HepG2 (cell line): ENCODE measurements around the gene ZNF512B. TPM values are rescaled to one million over a fixed set of nuclear protein-coding genes. Genes with fewer than 3 reads are reported as not detected.

ENCODE experiments used
- ESRRA ChIP-seq: sonication (generic); formaldehyde crosslinking; IDR thresholded peaks from 2 replicates; pipeline ENCODE4 v1.5.1; 2020; ENCODE audit warnings: mild to moderate bottlenecking, low read depth, missing genetic modification reagents
- FOXA1 ChIP-seq, 2 experiments: fragments of 450-650 bp in 1 of 2; sonication (generic) in 1 of 2; formaldehyde crosslinking in 1 of 2; IDR thresholded peaks; 2 replicates each; pipeline versions ENCODE4 v1.4.0 to v1.6.1; 2016 to 2020; ENCODE audit warnings: missing genetic modification reagents in 1 of 2
- IRX3 ChIP-seq: sonication (generic); formaldehyde crosslinking; IDR thresholded peaks from 2 replicates; pipeline ENCODE4 v1.8.1; 2023; ENCODE audit warnings: mild to moderate bottlenecking, low read depth, missing genetic modification reagents, borderline replicate concordance
- KAT8 ChIP-seq: IDR thresholded peaks from 2 replicates; pipeline ENCODE4 v1.6.1; 2016; ENCODE audit warnings: missing genetic modification reagents, missing compliant biosample characterization
- NR2F6 ChIP-seq, 2 experiments: IDR thresholded peaks; 2 replicates each; pipeline ENCODE4 v1.6.1; 2016; ENCODE audit warnings: antibody characterized with exemption in 1 of 2, mild to moderate bottlenecking in 1 of 2
- PBX3 ChIP-seq: sonication (generic); formaldehyde crosslinking; IDR thresholded peaks from 2 replicates; pipeline ENCODE4 v1.8.1; 2023; ENCODE audit warnings: missing genetic modification reagents, inconsistent platforms, borderline replicate concordance
- RFX5 ChIP-seq: IDR thresholded peaks from 2 replicates; pipeline ENCODE4 v1.6.1; 2011; ENCODE audit warnings: low read depth, low read length, improper control_type of control experiment
- SMARCC2 ChIP-seq: fragments of 450-650 bp; IDR thresholded peaks from 2 replicates; pipeline ENCODE4 v1.6.1; 2017; ENCODE audit warnings: antibody characterized with exemption, mild to moderate bottlenecking
- U2AF2 ChIP-seq: fragments of 200-400 bp; formaldehyde crosslinking; IDR thresholded peaks from 2 replicates; pipeline ENCODE4 v1.6.1; 2017; ENCODE audit warnings: low read depth, mild to moderate bottlenecking, low read length
- ZBTB2 ChIP-seq: sonication (generic); formaldehyde crosslinking; IDR thresholded peaks from 2 replicates; pipeline ENCODE4 v1.8.0; 2022; ENCODE audit warnings: low read depth, missing genetic modification reagents
- ZBTB25 ChIP-seq: IDR thresholded peaks from 2 replicates; pipeline ENCODE4 v1.6.1; 2018; ENCODE audit warnings: missing genetic modification reagents
- ZFP36L1 ChIP-seq: sonication (generic); formaldehyde crosslinking; IDR thresholded peaks from 2 replicates; pipeline ENCODE4 v1.8.0; 2022; ENCODE audit warnings: mild to moderate bottlenecking, missing genetic modification reagents, moderate library complexity
- ZKSCAN5 ChIP-seq: sonication (generic); formaldehyde crosslinking; IDR thresholded peaks from 2 replicates; pipeline ENCODE4 v1.5.1; 2020; ENCODE audit warnings: mild to moderate bottlenecking, missing genetic modification reagents
- ZNF207 ChIP-seq: fragments of 450-650 bp; IDR thresholded peaks from 2 replicates; pipeline ENCODE4 v1.6.1; 2016; ENCODE audit warnings: antibody characterized with exemption, borderline replicate concordance
- ZNF562 ChIP-seq: sonication (generic); formaldehyde crosslinking; IDR thresholded peaks from 2 replicates; pipeline ENCODE4 v1.8.0; 2022; ENCODE audit warnings: missing genetic modification reagents, borderline replicate concordance
- ZNF572 ChIP-seq: sonication (generic); formaldehyde crosslinking; IDR thresholded peaks from 2 replicates; pipeline ENCODE4 v1.5.1; 2020; ENCODE audit warnings: mild to moderate bottlenecking, missing genetic modification reagents
- polyA plus RNA-seq, 8 experiments: library from polyadenylated mRNA; depleted of rRNA in 3 of 8; stranded (reverse) in 7 of 8; unstranded in 1 of 8; fragments of >200 nt; fragmentation: Illumina TruSeq in 4 of 8; extraction: Trizol in 4 of 8; gene quantifications; 2 replicates each; pipeline versions ENCODE4 v1.2.1 to v1.2.3, GENCODE V29; 2011 to 2016; ENCODE audit warnings: low read depth in 4 of 8, missing spikeins in 1 of 8, mixed read lengths in 1 of 8; ENCODE audit not compliant: insufficient read depth in 1 of 8
- total RNA-seq, 5 experiments: library from RNA; depleted of rRNA; stranded (reverse); fragments of >200 nt; fragmentation: Illumina TruSeq; extraction: Trizol; gene quantifications; 2 replicates each; pipeline ENCODE4 v1.2.3, GENCODE V29; 2016; ENCODE audit warnings: low read depth in 1 of 5
- TF ChIP-seq, protein P1 (sequence below): sonication (generic); formaldehyde crosslinking; IDR thresholded peaks from 2 replicates; pipeline ENCODE4 v1.4.0; 2020; ENCODE audit warnings: mild to moderate bottlenecking, low read depth, missing genetic modification reagents
- TF ChIP-seq, protein P2 (sequence below): IDR thresholded peaks from 2 replicates; pipeline ENCODE4 v1.4.0; 2020; ENCODE audit warnings: mild to moderate bottlenecking, missing genetic modification reagents

ZNF512B gene
- total and polyA plus RNA-seq, 2 of the 13 experiments (the other 11 are each of a cell fraction or from before 2014, with no cell fraction given): 11.5 to 30.6 TPM

DNA sequence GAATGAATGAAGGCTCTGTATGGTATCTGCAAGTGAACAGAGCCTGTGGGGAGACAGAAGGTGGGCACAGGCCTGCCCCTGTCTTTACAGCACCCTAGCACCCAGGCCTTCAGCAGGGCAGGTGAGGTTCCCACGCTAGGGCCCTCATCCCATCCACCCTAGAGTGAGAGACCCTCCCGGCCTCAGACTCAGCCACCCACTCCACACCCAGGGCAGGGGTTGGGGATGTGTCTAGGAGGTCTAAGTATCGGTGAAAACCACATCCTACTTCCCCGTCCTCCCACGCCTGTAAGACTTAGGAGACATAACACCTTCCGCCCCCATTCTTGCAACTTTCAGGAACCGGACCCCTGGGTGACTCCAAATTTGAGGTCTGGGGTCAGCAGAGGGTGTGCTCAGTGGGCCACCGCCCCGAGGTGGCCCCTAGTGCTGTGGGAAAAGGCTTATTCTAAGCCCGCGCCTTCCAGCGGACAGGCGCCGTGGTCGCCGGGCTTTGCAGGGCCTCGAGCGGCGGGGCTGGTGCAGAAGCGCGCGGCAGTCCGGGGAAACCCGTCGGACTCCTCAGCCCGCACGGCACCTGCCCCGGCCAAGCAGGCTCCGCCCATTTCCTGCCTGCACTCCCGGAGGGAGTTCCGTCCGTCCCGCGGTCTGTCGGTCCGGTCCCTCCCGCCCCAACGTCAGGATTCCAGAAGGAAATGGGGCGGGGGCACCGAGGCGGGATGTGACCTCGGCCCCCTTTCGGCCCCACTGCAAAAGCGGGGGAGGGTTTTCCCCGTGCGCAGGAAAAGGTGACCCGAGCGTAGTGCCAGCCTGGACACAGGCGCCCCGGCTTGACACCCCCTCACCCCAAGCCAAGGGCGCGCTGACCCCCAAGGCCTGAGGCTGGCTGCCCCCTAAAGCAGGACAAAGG, 8.8 kb upstream of the ZNF512B start (continued):
- TF ChIP-seq ESRRA (CRISPR knock-in tag) (peak; percentile 80), U2AF2 (no peak), RFX5 (no peak), ZKSCAN5 (CRISPR knock-in tag) (0 out of 2 replicates have a peak, but pooled peaks have one; percentile 63), NR2F6 (IDR thresholded peaks at IDR 0.05) (peak; percentile 80), NR2F6 (CRISPR knock-in tag; IDR thresholded peaks at IDR 0.05) (peak; percentile 90), ZBTB2 (peak; percentile 98), ZFP36L1 (CRISPR knock-in tag) (no peak; the same call in 1 of the 2 replicates), ZNF562 (CRISPR knock-in tag) (no peak), ZNF572 (CRISPR knock-in tag) (peak; percentile 42; the same call in 1 of the 2 replicates), PBX3 (CRISPR knock-in tag) (peak; percentile 90; the same call in 1 of the 2 replicates), ZNF207 (no peak), FOXA1 (IDR thresholded peaks at IDR 0.05) (no peak), FOXA1 (CRISPR knock-in tag; IDR thresholded peaks at IDR 0.05) (peak; percentile 26; the same call in 1 of the 2 replicates), SMARCC2 (no peak), KAT8 (peak; percentile 94), IRX3 (CRISPR knock-in tag) (no peak; the same call in 1 of the 2 replicates), ZBTB25 (CRISPR knock-in tag) (peak; percentile 98)
- TF ChIP-seq, protein P1, sequence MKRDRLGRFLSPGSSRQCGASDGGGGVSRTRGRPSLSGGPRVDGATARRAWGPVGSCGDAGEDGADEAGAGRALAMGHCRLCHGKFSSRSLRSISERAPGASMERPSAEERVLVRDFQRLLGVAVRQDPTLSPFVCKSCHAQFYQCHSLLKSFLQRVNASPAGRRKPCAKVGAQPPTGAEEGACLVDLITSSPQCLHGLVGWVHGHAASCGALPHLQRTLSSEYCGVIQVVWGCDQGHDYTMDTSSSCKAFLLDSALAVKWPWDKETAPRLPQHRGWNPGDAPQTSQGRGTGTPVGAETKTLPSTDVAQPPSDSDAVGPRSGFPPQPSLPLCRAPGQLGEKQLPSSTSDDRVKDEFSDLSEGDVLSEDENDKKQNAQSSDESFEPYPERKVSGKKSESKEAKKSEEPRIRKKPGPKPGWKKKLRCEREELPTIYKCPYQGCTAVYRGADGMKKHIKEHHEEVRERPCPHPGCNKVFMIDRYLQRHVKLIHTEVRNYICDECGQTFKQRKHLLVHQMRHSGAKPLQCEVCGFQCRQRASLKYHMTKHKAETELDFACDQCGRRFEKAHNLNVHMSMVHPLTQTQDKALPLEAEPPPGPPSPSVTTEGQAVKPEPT: peak; percentile 91; the same call in 1 of the 2 replicates
- TF ChIP-seq, protein P2, sequence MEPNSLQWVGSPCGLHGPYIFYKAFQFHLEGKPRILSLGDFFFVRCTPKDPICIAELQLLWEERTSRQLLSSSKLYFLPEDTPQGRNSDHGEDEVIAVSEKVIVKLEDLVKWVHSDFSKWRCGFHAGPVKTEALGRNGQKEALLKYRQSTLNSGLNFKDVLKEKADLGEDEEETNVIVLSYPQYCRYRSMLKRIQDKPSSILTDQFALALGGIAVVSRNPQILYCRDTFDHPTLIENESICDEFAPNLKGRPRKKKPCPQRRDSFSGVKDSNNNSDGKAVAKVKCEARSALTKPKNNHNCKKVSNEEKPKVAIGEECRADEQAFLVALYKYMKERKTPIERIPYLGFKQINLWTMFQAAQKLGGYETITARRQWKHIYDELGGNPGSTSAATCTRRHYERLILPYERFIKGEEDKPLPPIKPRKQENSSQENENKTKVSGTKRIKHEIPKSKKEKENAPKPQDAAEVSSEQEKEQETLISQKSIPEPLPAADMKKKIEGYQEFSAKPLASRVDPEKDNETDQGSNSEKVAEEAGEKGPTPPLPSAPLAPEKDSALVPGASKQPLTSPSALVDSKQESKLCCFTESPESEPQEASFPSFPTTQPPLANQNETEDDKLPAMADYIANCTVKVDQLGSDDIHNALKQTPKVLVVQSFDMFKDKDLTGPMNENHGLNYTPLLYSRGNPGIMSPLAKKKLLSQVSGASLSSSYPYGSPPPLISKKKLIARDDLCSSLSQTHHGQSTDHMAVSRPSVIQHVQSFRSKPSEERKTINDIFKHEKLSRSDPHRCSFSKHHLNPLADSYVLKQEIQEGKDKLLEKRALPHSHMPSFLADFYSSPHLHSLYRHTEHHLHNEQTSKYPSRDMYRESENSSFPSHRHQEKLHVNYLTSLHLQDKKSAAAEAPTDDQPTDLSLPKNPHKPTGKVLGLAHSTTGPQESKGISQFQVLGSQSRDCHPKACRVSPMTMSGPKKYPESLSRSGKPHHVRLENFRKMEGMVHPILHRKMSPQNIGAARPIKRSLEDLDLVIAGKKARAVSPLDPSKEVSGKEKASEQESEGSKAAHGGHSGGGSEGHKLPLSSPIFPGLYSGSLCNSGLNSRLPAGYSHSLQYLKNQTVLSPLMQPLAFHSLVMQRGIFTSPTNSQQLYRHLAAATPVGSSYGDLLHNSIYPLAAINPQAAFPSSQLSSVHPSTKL (CRISPR knock-in tag): peak; percentile 75
